Measurements from ENCODE around the gene RAD18.

The RAD18 gene

GRCh38 chr3:8963137-8963853 lies at the start of gene RAD18:
RAD18 (minus strand) TSS chr3:8963472; CDS start chr3:8963385, 87 bp downstream.
- peak; percentile 96 for DNase-seq

GRCh38 chr3:9012521-9012920 lies 49.2 kb upstream of the RAD18 start:
- DNase-seq, result no peak

- no peak for DNase-seq
Observed at GRCh38 chr3:9009976-9010545, 46.8 kb upstream of the RAD18 start.

GRCh38 chr3:9008550-9009255 lies 45.4 kb upstream of the RAD18 start:
- DNase-seq, result no peak

GRCh38 chr3:9007928-9008327 lies 44.7 kb upstream of the RAD18 start:
- DNase-seq, result no peak

- DNase-seq, result no peak
Observed at GRCh38 chr3:9007213-9007612, 43.9 kb upstream of the RAD18 start.

- no peak for DNase-seq
Observed at GRCh38 chr3:9000041-9000440, 36.8 kb upstream of the RAD18 start.

GRCh38 chr3:8997151-8997550 lies 33.9 kb upstream of the RAD18 start:
- DNase-seq, result no peak

- DNase-seq, result peak; percentile 58
Observed at GRCh38 chr3:8996681-8997121, 33.4 kb upstream of the RAD18 start.

- no peak for DNase-seq
Observed at GRCh38 chr3:8996216-8996615, 32.9 kb upstream of the RAD18 start.

GRCh38 chr3:8994226-8994625 lies 31.0 kb upstream of the RAD18 start:
- DNase-seq, result no peak

- no peak for DNase-seq
Observed at GRCh38 chr3:8993331-8993730, 30.1 kb upstream of the RAD18 start.

GRCh38 chr3:8992854-8993253 lies 29.6 kb upstream of the RAD18 start:
- DNase-seq, result no peak

- no peak for DNase-seq
Observed at GRCh38 chr3:8992199-8992598, 28.9 kb upstream of the RAD18 start.

- DNase-seq, result peak; percentile 65
Observed at GRCh38 chr3:8990266-8991215, 27.3 kb upstream of the RAD18 start.

GRCh38 chr3:8988791-8989558 lies 25.7 kb upstream of the RAD18 start:
- DNase-seq, result peak; percentile 41

GRCh38 chr3:8988384-8988655 lies 25.0 kb upstream of the RAD18 start:
- peak; percentile 43 for DNase-seq

- DNase-seq, result peak; percentile 82
Observed at GRCh38 chr3:8987645-8988383, 24.5 kb upstream of the RAD18 start.

- peak; percentile 5 for DNase-seq
Observed at GRCh38 chr3:8987226-8987625, 24.0 kb upstream of the RAD18 start.

GRCh38 chr3:8986741-8987140 lies 23.5 kb upstream of the RAD18 start:
- peak; percentile 23 for DNase-seq

- DNase-seq, result peak; percentile 36
Observed at GRCh38 chr3:8985876-8986275, 22.6 kb upstream of the RAD18 start.

GRCh38 chr3:8985411-8985831 lies 22.1 kb upstream of the RAD18 start:
- no peak for DNase-seq

Measured in right forelimb (tissue), 1 donor.